ENCODE results near the gene C11orf98. TPM values are rescaled to one million over a fixed set of nuclear protein-coding genes. Genes with fewer than 3 reads are reported as not detected.
"Not testable (repeated sequence)": the region's sequence is repeated elsewhere in the genome, so short reads cannot be mapped to it uniquely, and the experiment has no call there.

C11orf98 gene
- total RNA-seq, 1 donor: 48.2 TPM

DNA sequence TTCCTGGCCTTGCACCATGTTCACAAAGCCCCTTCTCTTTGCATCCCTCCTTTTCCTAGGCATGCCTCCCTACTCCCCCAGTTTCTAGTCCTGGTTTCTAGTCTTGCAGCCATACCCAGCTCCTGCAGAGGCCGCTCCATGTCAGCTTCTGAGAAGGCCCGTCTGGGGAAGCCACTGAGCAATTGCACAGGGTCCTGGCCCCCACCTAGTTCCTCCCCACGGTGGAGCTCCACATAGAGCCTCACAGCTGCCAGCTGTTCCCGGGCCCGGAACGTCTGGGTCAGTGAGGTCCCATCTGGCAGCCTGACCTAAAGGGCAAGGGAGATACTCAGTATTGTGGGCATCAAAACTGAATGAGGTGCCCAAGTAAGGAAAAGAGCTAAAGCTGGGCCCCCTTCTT is 11.7 kb upstream of the C11orf98 start:
- no peak overlapping the region for H3K4me3 ChIP-seq (ENCODE audit: low read depth, low read length)
- no peak for TF ChIP-seq CTCF (IDR thresholded peaks at IDR 0.05; ENCODE audit: insufficient read depth, low read length)
- no peak for DNase-seq (ENCODE audit: low read depth)

DNA sequence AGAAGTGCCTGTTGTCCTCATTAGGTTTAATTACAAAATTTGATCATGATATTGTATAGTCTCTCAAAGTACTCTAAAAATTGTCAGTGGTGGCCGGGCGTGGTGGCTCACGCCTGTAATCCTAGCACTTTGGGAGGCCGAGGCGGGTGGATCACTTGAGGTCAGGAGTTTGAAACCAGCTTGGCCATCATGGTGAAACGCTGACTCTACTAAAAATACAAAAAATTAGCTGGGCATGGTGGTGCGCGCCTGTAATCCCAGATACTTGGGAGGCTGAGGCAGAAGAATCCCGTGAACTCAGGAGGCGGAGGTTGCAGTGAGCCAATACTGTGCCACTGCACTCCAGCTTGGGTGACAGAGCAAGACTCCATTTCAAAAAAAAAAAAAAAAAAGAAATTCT is 10.4 kb upstream of the C11orf98 start:
- not testable (repeated sequence) for DNase-seq (ENCODE audit: low read depth); H3K4me3 ChIP-seq (ENCODE audit: low read depth, low read length)

DNA sequence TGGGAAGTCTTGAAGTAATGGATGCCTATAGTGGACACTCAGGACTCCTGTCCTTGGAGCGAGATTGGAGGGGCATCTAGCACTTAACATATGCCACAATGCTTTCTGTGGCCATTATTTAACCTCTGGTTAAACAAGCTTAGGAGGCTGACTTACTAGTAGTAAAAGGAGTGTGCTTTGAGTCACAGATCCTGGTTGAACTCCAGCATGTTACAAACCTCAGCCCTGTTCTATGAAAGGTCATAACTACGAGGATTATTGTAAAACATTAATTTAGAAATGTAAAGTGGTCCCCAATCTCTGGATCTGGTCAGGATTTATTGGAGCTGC is 8.2 kb upstream of the C11orf98 start:
- DNase-seq (ENCODE audit: low read depth): no peak
- TF ChIP-seq CTCF (IDR thresholded peaks at IDR 0.05; ENCODE audit: insufficient read depth, low read length): no peak
- H3K4me3 ChIP-seq (ENCODE audit: low read depth, low read length): no peak overlapping the region

DNA sequence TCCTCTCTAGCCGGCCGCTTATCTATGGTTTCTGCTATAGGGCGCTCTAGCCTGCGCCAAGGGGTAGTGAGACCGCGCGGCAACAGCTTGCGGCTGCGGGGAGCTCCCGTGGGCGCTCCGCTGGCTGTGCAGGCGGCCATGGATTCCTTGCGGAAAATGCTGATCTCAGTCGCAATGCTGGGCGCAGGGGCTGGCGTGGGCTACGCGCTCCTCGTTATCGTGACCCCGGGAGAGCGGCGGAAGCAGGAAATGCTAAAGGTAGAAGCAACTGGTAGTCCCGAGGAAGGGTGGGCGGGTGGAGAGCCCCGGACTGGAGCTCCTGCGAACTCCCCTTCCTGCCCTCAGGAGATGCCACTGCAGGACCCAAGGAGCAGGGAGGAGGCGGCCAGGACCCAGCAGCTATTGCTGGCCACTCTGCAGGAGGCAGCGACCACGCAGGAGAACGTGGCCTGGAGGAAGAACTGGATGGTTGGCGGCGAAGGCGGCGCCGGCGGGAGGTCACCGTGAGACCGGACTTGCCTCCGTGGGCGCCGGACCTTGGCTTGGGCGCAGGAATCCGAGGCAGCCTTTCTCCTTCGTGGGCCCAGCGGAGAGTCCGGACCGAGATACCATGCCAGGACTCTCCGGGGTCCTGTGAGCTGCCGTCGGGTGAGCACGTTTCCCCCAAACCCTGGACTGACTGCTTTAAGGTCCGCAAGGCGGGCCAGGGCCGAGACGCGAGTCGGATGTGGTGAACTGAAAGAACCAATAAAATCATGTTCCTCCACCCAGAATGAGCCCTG is 6.8 kb upstream of the C11orf98 start, which contains the start of the genes LBHD1 and UQCC3:
Gene LBHD1 (minus strand): TSS at position 660 of the 782 bp plus-strand sequence. CDS start 2,236 bp downstream, outside the sequence.
Gene UQCC3 (plus strand): TSS at position 66 of the 782 bp plus-strand sequence. CDS start 73 bp downstream, at position 139.
- TF ChIP-seq CTCF (IDR thresholded peaks at IDR 0.05; ENCODE audit: insufficient read depth, low read length): no peak
- H3K4me3 ChIP-seq (ENCODE audit: low read depth, low read length): peak within 1 kb of the TSS; percentile 91
- peak; percentile 90 for DNase-seq (ENCODE audit: low read depth)

- H3K4me3 ChIP-seq (ENCODE audit: low read depth, low read length): peak overlapping the region; percentile 91
- no peak for DNase-seq (ENCODE audit: low read depth)
- TF ChIP-seq CTCF (IDR thresholded peaks at IDR 0.05; ENCODE audit: insufficient read depth, low read length): no peak
Measured at GRCh38 chr11:62671236-62671607, 6.2 kb upstream of the C11orf98 start.

GRCh38 chr11:62669420-62670161 is 4.6 kb upstream of the C11orf98 start:
- TF ChIP-seq CTCF (IDR thresholded peaks at IDR 0.05; ENCODE audit: insufficient read depth, low read length): no peak
- DNase-seq (ENCODE audit: low read depth): no peak
- no peak overlapping the region for H3K4me3 ChIP-seq (ENCODE audit: low read depth, low read length)

DNA sequence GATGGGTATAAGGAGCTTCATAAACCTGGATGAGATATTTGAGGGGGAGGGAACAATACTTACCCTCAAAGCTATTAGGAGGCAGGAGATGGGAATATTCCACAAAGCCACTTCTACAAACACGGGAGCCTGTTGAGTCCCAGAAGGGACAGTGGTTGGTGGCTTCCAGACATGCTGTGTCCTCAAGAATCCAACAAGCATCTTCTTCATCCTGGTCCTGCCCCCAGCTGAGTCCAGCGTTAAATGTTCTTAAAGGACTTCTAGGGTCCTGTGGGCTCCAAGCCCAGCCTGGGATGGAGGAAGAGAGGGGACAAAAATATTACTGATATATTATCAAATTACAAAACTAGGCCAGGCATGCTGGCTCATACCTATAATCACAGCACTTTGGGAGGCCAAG is 2.5 kb upstream of the C11orf98 start:
- peak overlapping the region; percentile 97 for H3K4me3 ChIP-seq (ENCODE audit: low read depth, low read length)
- TF ChIP-seq CTCF (IDR thresholded peaks at IDR 0.05; ENCODE audit: insufficient read depth, low read length): no peak
- DNase-seq (ENCODE audit: low read depth): no peak
